Chondrocyte (in vitro differentiated cells): ENCODE data around the gene MEI1. TPM values are rescaled to one million over a fixed set of nuclear protein-coding genes. Genes with fewer than 3 reads are reported as not detected.

Experiments used
- DNase-seq: peaks from one replicate; pipeline ENCODE4 v3.0.0; 2021; ENCODE audit warnings: mixed read lengths, low spot score
- H3K27ac Mint-ChIP-seq: one replicate; pipeline ENCODE4 v1.8.0; 2021; ENCODE audit warnings: mild to moderate bottlenecking, moderate library complexity, mixed read lengths; ENCODE audit not compliant: unreplicated experiment
- H3K27me3 Mint-ChIP-seq: 2 replicates; pipeline ENCODE4 v1.8.0; 2021; ENCODE audit warnings: low read depth, mixed read lengths
- H3K36me3 Mint-ChIP-seq: 2 replicates; pipeline ENCODE4 v1.8.0; 2021; ENCODE audit warnings: low read depth, mixed read lengths
- H3K4me1 Mint-ChIP-seq: 2 replicates; pipeline ENCODE4 v1.8.0; 2021; ENCODE audit warnings: low read depth, mild to moderate bottlenecking, mixed read lengths
- H3K4me3 Mint-ChIP-seq: one replicate; pipeline ENCODE4 v1.8.0; 2021; ENCODE audit warnings: mild to moderate bottlenecking, moderate library complexity, mixed read lengths; ENCODE audit not compliant: unreplicated experiment
- H3K9me3 Mint-ChIP-seq: 2 replicates; pipeline ENCODE4 v1.8.0; 2021; ENCODE audit warnings: low read depth, mixed read lengths
- total RNA-seq: library from RNA; stranded (reverse); gene quantifications from 3 replicates; pipeline ENCODE4 v1.2.1, GENCODE V29; 2021
- TF ChIP-seq, protein P1 (sequence below): fragments of 200-600 bp; sonication (generic); IDR thresholded peaks from 2 replicates; pipeline ENCODE4 v1.5.0; 2021; ENCODE audit warnings: antibody characterized with exemption, mild to moderate bottlenecking, moderate library complexity

The MEI1 gene
- total RNA-seq, 1 donor from 2014 or later, result 0.40 TPM

DNA sequence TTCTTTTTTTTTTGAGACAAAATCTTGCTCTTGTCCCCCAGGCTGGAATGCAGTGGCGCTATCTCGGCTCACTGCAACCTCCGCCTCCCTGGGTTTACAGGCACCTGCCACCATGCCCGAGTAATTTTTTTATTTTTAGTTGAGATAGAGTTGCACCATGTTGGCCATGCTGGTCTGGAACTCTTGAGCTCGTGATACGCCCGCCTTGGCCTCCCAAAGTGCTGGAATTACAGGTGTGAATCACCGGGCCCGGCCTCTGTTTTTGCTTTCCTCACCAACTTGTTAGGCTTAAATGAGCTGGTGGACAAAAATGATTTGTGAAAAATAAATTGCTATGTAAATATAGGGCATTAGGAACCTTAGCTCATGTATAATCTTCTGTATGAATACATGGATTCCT lies 3.5 kb downstream of the MEI1 start:
- no peaks in the 10 kb centered on the region for H3K36me3 Mint-ChIP-seq
- no peaks in the 10 kb centered on the region for H3K9me3 Mint-ChIP-seq
- TF ChIP-seq, protein P1, sequence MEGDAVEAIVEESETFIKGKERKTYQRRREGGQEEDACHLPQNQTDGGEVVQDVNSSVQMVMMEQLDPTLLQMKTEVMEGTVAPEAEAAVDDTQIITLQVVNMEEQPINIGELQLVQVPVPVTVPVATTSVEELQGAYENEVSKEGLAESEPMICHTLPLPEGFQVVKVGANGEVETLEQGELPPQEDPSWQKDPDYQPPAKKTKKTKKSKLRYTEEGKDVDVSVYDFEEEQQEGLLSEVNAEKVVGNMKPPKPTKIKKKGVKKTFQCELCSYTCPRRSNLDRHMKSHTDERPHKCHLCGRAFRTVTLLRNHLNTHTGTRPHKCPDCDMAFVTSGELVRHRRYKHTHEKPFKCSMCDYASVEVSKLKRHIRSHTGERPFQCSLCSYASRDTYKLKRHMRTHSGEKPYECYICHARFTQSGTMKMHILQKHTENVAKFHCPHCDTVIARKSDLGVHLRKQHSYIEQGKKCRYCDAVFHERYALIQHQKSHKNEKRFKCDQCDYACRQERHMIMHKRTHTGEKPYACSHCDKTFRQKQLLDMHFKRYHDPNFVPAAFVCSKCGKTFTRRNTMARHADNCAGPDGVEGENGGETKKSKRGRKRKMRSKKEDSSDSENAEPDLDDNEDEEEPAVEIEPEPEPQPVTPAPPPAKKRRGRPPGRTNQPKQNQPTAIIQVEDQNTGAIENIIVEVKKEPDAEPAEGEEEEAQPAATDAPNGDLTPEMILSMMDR, result no peak
- H3K27me3 Mint-ChIP-seq, result peaks cover 2% of the 10 kb centered on the region
- H3K4me1 Mint-ChIP-seq, result no peaks in the 10 kb centered on the region
- no peak for DNase-seq
- no peak overlapping the region for H3K4me3 Mint-ChIP-seq
- no peak overlapping the region for H3K27ac Mint-ChIP-seq

DNA sequence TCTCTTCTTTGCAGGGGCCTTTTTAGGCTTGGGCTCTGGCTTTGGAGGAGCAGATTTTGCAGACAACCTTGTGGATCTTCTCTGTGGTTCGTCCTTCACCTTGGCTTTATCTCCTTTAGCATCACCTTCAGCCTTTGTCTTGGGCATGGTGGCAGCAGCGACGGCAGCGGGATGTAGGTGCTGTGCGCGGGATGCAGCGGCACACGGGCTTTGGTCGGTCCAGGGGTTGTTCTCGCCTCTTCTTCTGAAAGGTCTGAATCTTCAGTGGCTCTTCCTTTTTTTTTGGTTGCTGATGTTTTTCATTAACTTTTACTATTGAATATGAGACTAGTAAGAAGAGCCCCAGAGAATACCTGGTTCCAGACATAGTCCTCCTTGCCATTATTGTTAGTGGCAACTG lies 10.0 kb downstream of the MEI1 start:
- Mint-ChIP-seq H3K4me1 (no peaks in the 10 kb centered on the region), H3K9me3 (no peaks in the 10 kb centered on the region), H3K4me3 (no peak overlapping the region), H3K27me3 (peaks cover 3% of the 10 kb centered on the region), H3K27ac (no peak overlapping the region), H3K36me3 (no peaks in the 10 kb centered on the region)
- TF ChIP-seq, protein P1, result no peak
- no peak for DNase-seq

DNA sequence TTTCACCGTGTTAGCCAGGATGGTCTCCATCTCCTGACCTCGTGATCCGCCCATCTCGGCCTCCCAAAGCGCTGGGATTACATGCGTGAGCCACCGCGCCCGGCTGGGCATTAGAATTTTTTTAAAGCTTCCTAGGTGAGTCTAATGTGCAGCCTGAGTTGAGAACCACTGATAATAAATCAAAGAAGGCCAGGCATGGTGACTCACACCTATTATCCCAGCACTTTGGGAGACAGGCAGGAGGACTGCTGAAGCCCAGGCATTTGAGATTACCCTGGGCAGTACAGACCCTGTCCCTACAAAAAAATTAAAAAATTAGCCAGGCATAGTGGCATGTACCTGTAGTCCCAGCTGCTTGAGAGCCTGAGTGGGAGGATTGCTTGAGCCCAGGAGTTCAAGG lies 13.7 kb downstream of the MEI1 start:
- Mint-ChIP-seq H3K4me1 (no peaks in the 10 kb centered on the region), H3K9me3 (no peaks in the 10 kb centered on the region), H3K36me3 (no peaks in the 10 kb centered on the region), H3K4me3 (no peak overlapping the region), H3K27me3 (peaks cover 2% of the 10 kb centered on the region), H3K27ac (no peak overlapping the region)
- TF ChIP-seq, protein P1, result no peak
- DNase-seq, result no peak

DNA sequence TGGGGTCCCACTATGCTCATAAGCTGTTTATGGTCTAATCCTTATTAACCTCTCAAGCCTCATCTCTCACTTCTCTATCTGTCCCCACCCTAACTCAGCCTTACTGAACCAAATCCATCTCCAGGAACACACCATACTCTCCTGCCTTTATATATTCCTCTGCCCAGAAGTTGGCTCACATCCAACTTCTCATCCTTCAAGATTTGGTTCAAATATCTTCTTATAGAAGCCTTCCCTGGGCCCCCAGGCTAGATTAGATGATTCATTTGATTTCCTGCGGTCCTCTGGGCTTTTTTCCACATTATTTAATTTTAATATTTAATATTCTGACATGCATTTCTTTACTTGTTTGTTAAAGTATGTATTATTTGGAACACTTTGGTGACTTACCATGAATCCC lies 23.2 kb downstream of the MEI1 start:
- Mint-ChIP-seq H3K36me3 (no peaks in the 10 kb centered on the region), H3K4me1 (no peaks in the 10 kb centered on the region), H3K27ac (no peak overlapping the region), H3K4me3 (no peak overlapping the region), H3K9me3 (no peaks in the 10 kb centered on the region), H3K27me3 (no peaks in the 10 kb centered on the region)
- no peak for DNase-seq
- TF ChIP-seq, protein P1, result no peak

DNA sequence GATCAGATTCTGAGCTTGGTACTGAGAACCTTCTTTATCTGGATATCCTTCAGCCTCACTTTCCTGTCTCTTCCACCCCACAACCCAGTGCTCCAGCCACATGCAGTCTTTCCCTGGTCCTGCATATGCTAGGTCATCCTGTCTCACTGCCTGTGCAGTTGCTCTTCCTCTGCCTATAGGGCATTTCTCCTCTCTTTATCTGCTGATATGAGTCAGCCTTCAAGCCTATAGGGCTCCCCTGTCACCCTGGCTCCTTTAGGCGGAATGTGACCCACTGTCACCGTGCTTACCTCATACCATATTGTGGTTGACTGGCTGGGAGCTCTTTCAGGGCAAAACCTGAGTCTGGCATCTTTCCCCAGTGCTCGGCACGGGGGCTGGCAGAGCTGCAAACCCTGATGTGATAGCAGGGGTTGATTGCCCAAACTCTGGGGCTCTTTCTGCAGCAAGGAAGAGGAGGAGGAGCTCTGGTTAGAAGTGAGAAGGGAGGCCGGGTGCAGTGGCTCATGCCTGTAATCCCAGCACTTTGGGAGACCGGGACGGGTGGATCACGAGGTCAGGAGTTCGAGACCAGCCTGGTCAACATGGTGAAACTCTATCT lies 26.3 kb downstream of the MEI1 start:
- no peaks in the 10 kb centered on the region for H3K9me3 Mint-ChIP-seq
- no peak overlapping the region for H3K27ac Mint-ChIP-seq
- H3K27me3 Mint-ChIP-seq, result no peaks in the 10 kb centered on the region
- no peaks in the 10 kb centered on the region for H3K4me1 Mint-ChIP-seq
- H3K4me3 Mint-ChIP-seq, result no peak overlapping the region
- no peak for DNase-seq
- H3K36me3 Mint-ChIP-seq, result no peaks in the 10 kb centered on the region
- TF ChIP-seq, protein P1, result no peak
